ENCODE results near the gene DZIP1L. TPM values are rescaled to one million over a fixed set of nuclear protein-coding genes. Genes with fewer than 3 reads are reported as not detected.

Gene DZIP1L
- total RNA-seq, 1 donor from 2014 or later = 0.16 TPM

DNA sequence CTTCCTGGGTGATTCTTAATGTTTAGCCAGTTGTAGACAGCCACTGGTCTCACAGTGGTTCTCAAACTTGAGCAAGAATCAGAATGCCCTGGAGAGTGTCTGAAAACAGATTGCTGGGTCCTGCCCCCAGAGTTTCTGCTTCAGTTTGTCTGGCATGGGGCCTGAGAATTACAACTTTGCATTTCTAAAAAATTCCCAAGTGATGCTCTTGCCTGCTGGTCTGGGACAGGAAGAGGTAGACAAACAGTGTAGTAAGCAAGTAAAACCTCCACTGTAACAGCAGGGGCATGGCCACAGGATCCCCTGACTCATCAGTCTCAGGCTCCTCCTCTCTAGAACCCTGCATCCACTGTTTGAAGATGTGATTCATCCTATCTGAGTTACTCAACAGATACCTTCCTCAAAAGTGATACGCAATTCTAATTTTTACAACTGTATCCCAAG is 36.5 kb downstream of the DZIP1L start:
- no peak overlapping the region for H3K27ac Mint-ChIP-seq
- H3K9me3 Mint-ChIP-seq = no peaks in the 10 kb centered on the region
- DNase-seq (ENCODE audit: low spot score) = no peak
- no peak overlapping the region for H3K4me3 Mint-ChIP-seq
- intact Hi-C loops (cut with micrococcal nuclease) = no loop called here
- peaks cover 10% of the 10 kb centered on the region for H3K27me3 Mint-ChIP-seq (ENCODE audit: insufficient read depth)
- no peaks in the 10 kb centered on the region for H3K36me3 Mint-ChIP-seq (ENCODE audit: low read depth)
- H3K4me1 Mint-ChIP-seq (ENCODE audit: low read depth) = peaks cover 25% of the 10 kb centered on the region

GRCh38 chr3:138078096-138078495 is 37.3 kb downstream of the DZIP1L start:
- H3K9me3 Mint-ChIP-seq = no peaks in the 10 kb centered on the region
- intact Hi-C loops (cut with micrococcal nuclease) = no loop called here
- peaks cover 16% of the 10 kb centered on the region for H3K27me3 Mint-ChIP-seq (ENCODE audit: insufficient read depth)
- H3K27ac Mint-ChIP-seq = no peak overlapping the region
- no peaks in the 10 kb centered on the region for H3K36me3 Mint-ChIP-seq (ENCODE audit: low read depth)
- peaks cover 18% of the 10 kb centered on the region for H3K4me1 Mint-ChIP-seq (ENCODE audit: low read depth)
- H3K4me3 Mint-ChIP-seq = no peak overlapping the region
- no peak for DNase-seq (ENCODE audit: low spot score)

- H3K27ac Mint-ChIP-seq = no peak overlapping the region
- no peaks in the 10 kb centered on the region for H3K9me3 Mint-ChIP-seq
- no peak for DNase-seq (ENCODE audit: low spot score)
- H3K27me3 Mint-ChIP-seq (ENCODE audit: insufficient read depth) = peaks cover 17% of the 10 kb centered on the region
- H3K4me3 Mint-ChIP-seq = no peak overlapping the region
- H3K4me1 Mint-ChIP-seq (ENCODE audit: low read depth) = no peaks in the 10 kb centered on the region
- intact Hi-C loops (cut with micrococcal nuclease) = no loop called here
- H3K36me3 Mint-ChIP-seq (ENCODE audit: low read depth) = no peaks in the 10 kb centered on the region
Observed at GRCh38 chr3:138072796-138073195, 42.6 kb downstream of the DZIP1L start.

GRCh38 chr3:138070006-138070405 is 45.4 kb downstream of the DZIP1L start:
- intact Hi-C loops (cut with micrococcal nuclease) = no loop called here
- Mint-ChIP-seq H3K36me3 (ENCODE audit: low read depth) (no peaks in the 10 kb centered on the region), H3K9me3 (no peaks in the 10 kb centered on the region), H3K4me3 (no peak overlapping the region), H3K27ac (no peak overlapping the region), H3K4me1 (ENCODE audit: low read depth) (peaks cover 22% of the 10 kb centered on the region), H3K27me3 (ENCODE audit: insufficient read depth) (peaks cover 17% of the 10 kb centered on the region)
- DNase-seq (ENCODE audit: low spot score) = no peak

DNA sequence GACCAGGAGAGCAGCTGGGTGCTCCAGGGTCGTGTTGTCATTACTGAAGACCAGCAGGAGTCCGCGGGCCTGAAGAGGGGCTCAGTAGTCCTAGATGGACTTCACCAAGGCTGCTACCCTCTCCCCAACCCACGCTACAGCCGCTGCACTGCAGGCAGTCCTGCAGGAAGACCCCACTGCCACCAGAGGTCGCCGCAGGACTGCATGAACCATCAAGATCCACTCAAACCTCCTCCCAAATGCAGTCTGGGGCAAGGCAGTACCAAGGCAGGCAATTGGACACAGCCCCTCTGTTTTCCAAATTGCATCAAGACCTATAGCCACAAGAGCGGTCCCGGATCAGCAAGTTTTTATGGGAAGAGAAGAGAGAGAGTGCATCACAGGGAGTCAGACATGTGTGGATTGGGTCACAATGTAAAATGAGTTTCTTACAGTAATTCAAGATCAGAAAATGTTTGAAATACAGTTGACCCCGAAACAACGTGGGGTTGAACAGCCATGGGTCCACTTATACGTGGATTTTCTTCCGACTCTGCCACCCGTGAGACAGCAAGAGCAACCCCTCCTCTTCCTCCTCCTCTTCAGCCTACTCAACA is 46.7 kb downstream of the DZIP1L start:
- Mint-ChIP-seq H3K4me1 (ENCODE audit: low read depth) (peaks cover 25% of the 10 kb centered on the region), H3K4me3 (no peak overlapping the region), H3K36me3 (ENCODE audit: low read depth) (no peaks in the 10 kb centered on the region), H3K27me3 (ENCODE audit: insufficient read depth) (peaks cover 16% of the 10 kb centered on the region), H3K27ac (no peak overlapping the region), H3K9me3 (no peaks in the 10 kb centered on the region)
- intact Hi-C loops (cut with micrococcal nuclease) = loop anchor here (1.0 to 10.0 kb wide), 10 partner anchors 51 to 854 kb away; partner anchors contain the start of genes ARMC8, CEP70, DBR1 and MRAS
- DNase-seq (ENCODE audit: low spot score) = peak; percentile 59

GRCh38 chr3:138068046-138068445 is 47.4 kb downstream of the DZIP1L start:
- Mint-ChIP-seq H3K36me3 (ENCODE audit: low read depth) (no peaks in the 10 kb centered on the region), H3K9me3 (no peaks in the 10 kb centered on the region), H3K27ac (no peak overlapping the region), H3K4me1 (ENCODE audit: low read depth) (peaks cover 25% of the 10 kb centered on the region), H3K27me3 (ENCODE audit: insufficient read depth) (peaks cover 11% of the 10 kb centered on the region), H3K4me3 (no peak overlapping the region)
- intact Hi-C loops (cut with micrococcal nuclease) = loop anchor here (1.0 to 10.0 kb wide), 10 partner anchors 51 to 855 kb away; partner anchors contain the start of genes ARMC8, CEP70, DBR1 and MRAS
- DNase-seq (ENCODE audit: low spot score) = no peak

- Mint-ChIP-seq H3K4me1 (ENCODE audit: low read depth) (peaks cover 25% of the 10 kb centered on the region), H3K27me3 (ENCODE audit: insufficient read depth) (peaks cover 10% of the 10 kb centered on the region), H3K4me3 (no peak overlapping the region), H3K27ac (peak overlapping the region; percentile 13), H3K36me3 (ENCODE audit: low read depth) (no peaks in the 10 kb centered on the region), H3K9me3 (no peaks in the 10 kb centered on the region)
- intact Hi-C loops (cut with micrococcal nuclease) = loop anchor here (1.0 to 10.0 kb wide), 7 partner anchors 15 to 528 kb away; partner anchors contain the start of genes ARMC8, CEP70 and NME9
- no peak for DNase-seq (ENCODE audit: low spot score)
Observed at GRCh38 chr3:138066972-138067371, 48.4 kb downstream of the DZIP1L start.

- Mint-ChIP-seq H3K9me3 (no peaks in the 10 kb centered on the region), H3K4me3 (peak overlapping the region; percentile 36), H3K27ac (peak overlapping the region; percentile 87), H3K4me1 (ENCODE audit: low read depth) (peaks cover 25% of the 10 kb centered on the region), H3K36me3 (ENCODE audit: low read depth) (no peaks in the 10 kb centered on the region), H3K27me3 (ENCODE audit: insufficient read depth) (peaks cover 10% of the 10 kb centered on the region)
- intact Hi-C loops (cut with micrococcal nuclease) = loop anchor here (1.0 to 10.0 kb wide), 7 partner anchors 16 to 528 kb away; partner anchors contain the start of genes ARMC8, CEP70 and NME9
- DNase-seq (ENCODE audit: low spot score) = peak; percentile 19
Observed at GRCh38 chr3:138066383-138066782, 49.0 kb downstream of the DZIP1L start.

DNA sequence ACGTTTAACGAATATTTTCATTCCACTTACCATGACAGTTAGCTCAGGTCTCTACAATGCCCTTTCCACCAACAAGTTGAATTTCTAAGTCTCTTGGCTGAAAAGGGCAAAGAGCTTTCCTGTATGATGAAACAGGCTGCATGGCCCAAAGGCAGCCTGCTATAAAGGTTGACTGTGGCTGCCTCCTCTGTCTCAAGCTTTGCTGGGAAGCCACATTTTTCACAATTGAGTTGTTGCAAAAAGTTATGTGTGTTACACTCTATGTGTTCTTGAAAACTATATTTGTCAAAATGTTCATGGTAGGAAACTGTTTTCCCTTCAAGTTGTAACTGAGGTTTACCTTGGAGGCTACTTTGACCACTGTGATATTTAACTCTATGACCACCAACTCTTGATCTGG is 49.5 kb downstream of the DZIP1L start:
- no peaks in the 10 kb centered on the region for H3K9me3 Mint-ChIP-seq
- no peaks in the 10 kb centered on the region for H3K36me3 Mint-ChIP-seq (ENCODE audit: low read depth)
- H3K4me1 Mint-ChIP-seq (ENCODE audit: low read depth) = peaks cover 25% of the 10 kb centered on the region
- H3K4me3 Mint-ChIP-seq = no peak overlapping the region
- H3K27me3 Mint-ChIP-seq (ENCODE audit: insufficient read depth) = peaks cover 10% of the 10 kb centered on the region
- peak overlapping the region; percentile 87 for H3K27ac Mint-ChIP-seq
- DNase-seq (ENCODE audit: low spot score) = no peak
- intact Hi-C loops (cut with micrococcal nuclease) = loop anchor here (1.0 to 10.0 kb wide), 7 partner anchors 16 to 529 kb away; partner anchors contain the start of genes ARMC8, CEP70 and NME9

DNA sequence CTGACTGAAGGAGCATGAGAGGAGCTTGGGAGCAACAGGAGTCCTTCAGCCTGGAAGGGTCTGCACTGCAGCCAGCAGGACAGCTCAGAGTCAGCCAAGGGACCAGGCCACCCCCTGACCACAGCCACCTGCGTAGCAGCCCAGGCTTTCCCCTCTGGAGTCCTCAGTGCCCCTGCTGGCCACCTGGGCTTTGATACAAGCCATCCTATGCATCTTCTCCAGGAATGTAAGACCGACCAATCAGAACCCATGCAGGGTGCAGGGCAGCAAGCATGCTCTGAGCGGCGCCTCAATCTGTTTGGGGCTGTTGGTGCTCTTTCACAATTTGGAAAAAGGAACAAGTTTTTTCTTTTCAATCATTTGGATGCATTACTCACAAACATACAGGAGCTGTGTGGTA is 52.0 kb downstream of the DZIP1L start:
- Mint-ChIP-seq H3K27ac (no peak overlapping the region), H3K4me3 (no peak overlapping the region), H3K27me3 (ENCODE audit: insufficient read depth) (peaks cover 8% of the 10 kb centered on the region), H3K4me1 (ENCODE audit: low read depth) (peaks cover 25% of the 10 kb centered on the region), H3K9me3 (no peaks in the 10 kb centered on the region), H3K36me3 (ENCODE audit: low read depth) (no peaks in the 10 kb centered on the region)
- DNase-seq (ENCODE audit: low spot score) = no peak
- intact Hi-C loops (cut with micrococcal nuclease) = loop anchor here (10.0 kb wide), 1 partner anchor 531 kb away; the partner anchor contains the start of gene CEP70

GRCh38 chr3:138062626-138063025 is 52.8 kb downstream of the DZIP1L start:
- intact Hi-C loops (cut with micrococcal nuclease) = loop anchor here (10.0 kb wide), 1 partner anchor 532 kb away; the partner anchor contains the start of gene CEP70
- H3K9me3 Mint-ChIP-seq = no peaks in the 10 kb centered on the region
- DNase-seq (ENCODE audit: low spot score) = no peak

GRCh38 chr3:138062037-138062436 is 53.4 kb downstream of the DZIP1L start:
- no peaks in the 10 kb centered on the region for H3K36me3 Mint-ChIP-seq (ENCODE audit: low read depth)
- peaks cover 9% of the 10 kb centered on the region for H3K27me3 Mint-ChIP-seq (ENCODE audit: insufficient read depth)
- no peak overlapping the region for H3K4me3 Mint-ChIP-seq
- DNase-seq (ENCODE audit: low spot score) = no peak
- intact Hi-C loops (cut with micrococcal nuclease) = loop anchor here (10.0 kb wide), 1 partner anchor 533 kb away; the partner anchor contains the start of gene CEP70
- no peak overlapping the region for H3K27ac Mint-ChIP-seq
- H3K4me1 Mint-ChIP-seq (ENCODE audit: low read depth) = peaks cover 22% of the 10 kb centered on the region
- H3K9me3 Mint-ChIP-seq = no peaks in the 10 kb centered on the region

More at GRCh38 chr3:138062626-138063025, 52.8 kb downstream of the DZIP1L start:
- Mint-ChIP-seq H3K4me1 (ENCODE audit: low read depth) (peaks cover 25% of the 10 kb centered on the region), H3K27me3 (ENCODE audit: insufficient read depth) (peaks cover 9% of the 10 kb centered on the region), H3K36me3 (ENCODE audit: low read depth) (no peaks in the 10 kb centered on the region), H3K4me3 (no peak overlapping the region), H3K27ac (no peak overlapping the region)

- H3K27me3 Mint-ChIP-seq (ENCODE audit: insufficient read depth) = peaks cover 9% of the 10 kb centered on the region
- H3K4me3 Mint-ChIP-seq = no peak overlapping the region
- H3K9me3 Mint-ChIP-seq = no peaks in the 10 kb centered on the region
- intact Hi-C loops (cut with micrococcal nuclease) = loop anchor here (10.0 kb wide), 1 partner anchor 534 kb away; the partner anchor contains the start of gene CEP70
- no peak for DNase-seq (ENCODE audit: low spot score)
- H3K27ac Mint-ChIP-seq = no peak overlapping the region
- H3K4me1 Mint-ChIP-seq (ENCODE audit: low read depth) = peaks cover 10% of the 10 kb centered on the region
- no peaks in the 10 kb centered on the region for H3K36me3 Mint-ChIP-seq (ENCODE audit: low read depth)
Observed at GRCh38 chr3:138060792-138061191, 54.6 kb downstream of the DZIP1L start.
